ENCODE data around the gene SGF29. TPM values are rescaled to one million over a fixed set of nuclear protein-coding genes. Genes with fewer than 3 reads are reported as not detected.

SGF29 gene
- total RNA-seq, 2 experiments from 2014 or later, result 23.6 to 35.5 TPM

- ChIA-PET POLR2A (no interaction called here), CTCF (interaction anchor here (1.9 kb wide), 1 partner anchor 14 kb away, joined by 5 read pairs; no protein-coding TSS in a partner anchor)
- no peak overlapping the region for H3K4me3 Mint-ChIP-seq
- peaks cover 8% of the 10 kb centered on the region for H3K9me3 Mint-ChIP-seq (ENCODE audit: low read depth)
- peaks cover 18% of the 10 kb centered on the region for H3K4me1 Mint-ChIP-seq
- intact Hi-C loops (cut with DNase I, micrococcal nuclease), result no loop called here
- ATAC-seq (no peak), DNase-seq (no peak)
- no peak overlapping the region for H3K27ac Mint-ChIP-seq
- H3K36me3 Mint-ChIP-seq (ENCODE audit: low read depth), result peaks cover 24% of the 10 kb centered on the region
- H3K27me3 Mint-ChIP-seq, result no peaks in the 10 kb centered on the region
Observed at GRCh38 chr16:28569968-28570752, 16.4 kb downstream of the SGF29 start.

GRCh38 chr16:28572696-28573510 is 19.2 kb downstream of the SGF29 start:
- peaks cover 6% of the 10 kb centered on the region for H3K36me3 Mint-ChIP-seq (ENCODE audit: low read depth)
- peak overlapping the region; percentile 8 for H3K27ac Mint-ChIP-seq
- ATAC-seq (no peak), DNase-seq (no peak)
- intact Hi-C loops (cut with DNase I, micrococcal nuclease), result no loop called here
- H3K27me3 Mint-ChIP-seq, result no peaks in the 10 kb centered on the region
- peaks cover 18% of the 10 kb centered on the region for H3K4me1 Mint-ChIP-seq
- H3K4me3 Mint-ChIP-seq, result no peak overlapping the region
- POLR2A ChIA-PET, result no interaction called here
- no peaks in the 10 kb centered on the region for H3K9me3 Mint-ChIP-seq (ENCODE audit: low read depth)
- CTCF ChIA-PET, result no interaction called here

- no peaks in the 10 kb centered on the region for H3K27me3 Mint-ChIP-seq
- H3K4me1 Mint-ChIP-seq, result peaks cover 17% of the 10 kb centered on the region
- H3K9me3 Mint-ChIP-seq (ENCODE audit: low read depth), result no peaks in the 10 kb centered on the region
- intact Hi-C loops (cut with DNase I, micrococcal nuclease), result no loop called here
- ChIA-PET POLR2A (no interaction called here), CTCF (interaction anchor here (1.3 kb wide), 1 partner anchor 17 kb away, joined by 3 read pairs; no protein-coding TSS in a partner anchor)
- no peak for DNase-seq
- peaks cover 3% of the 10 kb centered on the region for H3K36me3 Mint-ChIP-seq (ENCODE audit: low read depth)
- peak overlapping the region; percentile 32 for H3K27ac Mint-ChIP-seq
- H3K4me3 Mint-ChIP-seq, result no peak overlapping the region
- ATAC-seq, result no peak
Observed at GRCh38 chr16:28573738-28574718, 20.3 kb downstream of the SGF29 start.

- CTCF ChIA-PET, result interaction anchor here (1.3 kb wide), 1 partner anchor 18 kb away, joined by 3 read pairs; no protein-coding TSS in a partner anchor
- Mint-ChIP-seq H3K4me3 (no peak overlapping the region), H3K4me1 (peaks cover 16% of the 10 kb centered on the region), H3K27me3 (no peaks in the 10 kb centered on the region), H3K9me3 (ENCODE audit: low read depth) (no peaks in the 10 kb centered on the region), H3K27ac (no peak overlapping the region), H3K36me3 (ENCODE audit: low read depth) (peaks cover 3% of the 10 kb centered on the region)
- ATAC-seq (no peak), DNase-seq (no peak)
- intact Hi-C loops (cut with DNase I, micrococcal nuclease), result no loop called here
- POLR2A ChIA-PET, result no interaction called here
Observed at GRCh38 chr16:28574925-28575324, 21.2 kb downstream of the SGF29 start.

GRCh38 chr16:28575446-28576109 is 21.9 kb downstream of the SGF29 start:
- H3K9me3 Mint-ChIP-seq (ENCODE audit: low read depth), result no peaks in the 10 kb centered on the region
- intact Hi-C loops (cut with DNase I, micrococcal nuclease), result no loop called here
- H3K36me3 Mint-ChIP-seq (ENCODE audit: low read depth), result peaks cover 3% of the 10 kb centered on the region
- H3K4me3 Mint-ChIP-seq, result no peak overlapping the region
- ATAC-seq, result no peak
- no peak for DNase-seq
- ChIA-PET POLR2A (no interaction called here), CTCF (interaction anchor here (1.3 kb wide), 1 partner anchor 19 kb away, joined by 3 read pairs; no protein-coding TSS in a partner anchor)
- no peak overlapping the region for H3K27ac Mint-ChIP-seq
- peaks cover 16% of the 10 kb centered on the region for H3K4me1 Mint-ChIP-seq
- H3K27me3 Mint-ChIP-seq, result no peaks in the 10 kb centered on the region

GRCh38 chr16:28580726-28581315 is 27.1 kb downstream of the SGF29 start:
- no peak for ATAC-seq
- Mint-ChIP-seq H3K4me1 (no peaks in the 10 kb centered on the region), H3K27me3 (no peaks in the 10 kb centered on the region), H3K27ac (no peak overlapping the region), H3K36me3 (ENCODE audit: low read depth) (peaks cover 13% of the 10 kb centered on the region), H3K9me3 (ENCODE audit: low read depth) (no peaks in the 10 kb centered on the region), H3K4me3 (no peak overlapping the region)
- POLR2A ChIA-PET, result no interaction called here
- intact Hi-C loops (cut with DNase I, micrococcal nuclease), result no loop called here
- no peak for DNase-seq
- CTCF ChIA-PET, result interaction anchor here (1.1 kb wide), 1 partner anchor 25 kb away, joined by 4 read pairs; no protein-coding TSS in a partner anchor

- DNase-seq (no peak), ATAC-seq (no peak)
- Mint-ChIP-seq H3K27me3 (no peaks in the 10 kb centered on the region), H3K4me1 (no peaks in the 10 kb centered on the region), H3K4me3 (no peak overlapping the region), H3K36me3 (ENCODE audit: low read depth) (peaks cover 22% of the 10 kb centered on the region), H3K27ac (no peak overlapping the region), H3K9me3 (ENCODE audit: low read depth) (no peaks in the 10 kb centered on the region)
- ChIA-PET CTCF (interaction anchor here (0.6 to 1.2 kb wide), 2 partner anchors 18 to 265 kb away, joined by 3 read pairs; no protein-coding TSS in a partner anchor), POLR2A (no interaction called here)
- intact Hi-C loops (cut with DNase I, micrococcal nuclease), result no loop called here
Observed at GRCh38 chr16:28585674-28586073, 32.0 kb downstream of the SGF29 start.

GRCh38 chr16:28586466-28586865 is 32.7 kb downstream of the SGF29 start:
- H3K4me3 Mint-ChIP-seq, result no peak overlapping the region
- H3K27ac Mint-ChIP-seq, result no peak overlapping the region
- no peaks in the 10 kb centered on the region for H3K9me3 Mint-ChIP-seq (ENCODE audit: low read depth)
- DNase-seq, result no peak
- no peaks in the 10 kb centered on the region for H3K27me3 Mint-ChIP-seq
- peaks cover 25% of the 10 kb centered on the region for H3K36me3 Mint-ChIP-seq (ENCODE audit: low read depth)
- no peaks in the 10 kb centered on the region for H3K4me1 Mint-ChIP-seq
- ChIA-PET POLR2A (no interaction called here), CTCF (no interaction called here)
- intact Hi-C loops (cut with DNase I, micrococcal nuclease), result no loop called here
- no peak for ATAC-seq

- ChIA-PET CTCF (no interaction called here), POLR2A (no interaction called here)
- no peak for ATAC-seq
- no peaks in the 10 kb centered on the region for H3K4me1 Mint-ChIP-seq
- no peaks in the 10 kb centered on the region for H3K9me3 Mint-ChIP-seq (ENCODE audit: low read depth)
- H3K4me3 Mint-ChIP-seq, result no peak overlapping the region
- peaks cover 20% of the 10 kb centered on the region for H3K36me3 Mint-ChIP-seq (ENCODE audit: low read depth)
- no peak overlapping the region for H3K27ac Mint-ChIP-seq
- no peak for DNase-seq
- intact Hi-C loops (cut with DNase I, micrococcal nuclease), result no loop called here
- H3K27me3 Mint-ChIP-seq, result no peaks in the 10 kb centered on the region
Observed at GRCh38 chr16:28587386-28587785, 33.7 kb downstream of the SGF29 start.

GRCh38 chr16:28589069-28589468 is 35.3 kb downstream of the SGF29 start:
- no peak for ATAC-seq
- no peaks in the 10 kb centered on the region for H3K4me1 Mint-ChIP-seq
- intact Hi-C loops (cut with DNase I, micrococcal nuclease), result no loop called here

More at GRCh38 chr16:28589069-28589468, 35.3 kb downstream of the SGF29 start:
- no peak overlapping the region for H3K4me3 Mint-ChIP-seq
- no peaks in the 10 kb centered on the region for H3K9me3 Mint-ChIP-seq (ENCODE audit: low read depth)
- no peak overlapping the region for H3K27ac Mint-ChIP-seq
- DNase-seq, result no peak
- POLR2A ChIA-PET, result no interaction called here
- H3K27me3 Mint-ChIP-seq, result no peaks in the 10 kb centered on the region
- peaks cover 23% of the 10 kb centered on the region for H3K36me3 Mint-ChIP-seq (ENCODE audit: low read depth)
- CTCF ChIA-PET, result no interaction called here

Measured in activated CD4-positive, alpha-beta T cell treated with anti-CD3 and anti-CD28 coated beads for 36 hours (primary cell).